GM19193 (cell line): Measurements from ENCODE around the gene GTF2F2.

Experiments used
- POLR2A ChIP-seq: IDR thresholded peaks from 4 replicates; pipeline ENCODE4 v1.6.1; 2011; ENCODE audit not compliant: insufficient read depth, insufficient read length; ENCODE audit errors: extremely low read depth

GTF2F2 gene

DNA sequence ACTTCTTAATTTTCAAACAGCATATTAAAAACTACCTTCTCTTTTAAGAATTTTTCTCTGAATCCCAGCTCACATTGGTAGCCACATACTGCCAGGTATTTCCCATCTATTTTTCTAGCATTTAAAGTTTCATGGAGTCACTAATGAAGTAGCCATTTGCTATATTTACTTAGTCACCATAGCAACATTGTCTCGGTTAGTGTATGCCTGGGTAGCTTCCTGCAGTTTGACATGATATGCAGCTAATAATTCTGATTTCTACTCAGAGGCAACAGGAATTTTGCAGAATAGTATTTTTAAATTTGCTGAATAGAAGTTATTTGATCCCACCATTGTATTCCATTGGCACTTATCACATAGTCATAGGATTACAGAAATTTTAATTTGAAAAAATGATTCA lies 111.4 kb downstream of the GTF2F2 start:
- TF ChIP-seq POLR2A: no peak

DNA sequence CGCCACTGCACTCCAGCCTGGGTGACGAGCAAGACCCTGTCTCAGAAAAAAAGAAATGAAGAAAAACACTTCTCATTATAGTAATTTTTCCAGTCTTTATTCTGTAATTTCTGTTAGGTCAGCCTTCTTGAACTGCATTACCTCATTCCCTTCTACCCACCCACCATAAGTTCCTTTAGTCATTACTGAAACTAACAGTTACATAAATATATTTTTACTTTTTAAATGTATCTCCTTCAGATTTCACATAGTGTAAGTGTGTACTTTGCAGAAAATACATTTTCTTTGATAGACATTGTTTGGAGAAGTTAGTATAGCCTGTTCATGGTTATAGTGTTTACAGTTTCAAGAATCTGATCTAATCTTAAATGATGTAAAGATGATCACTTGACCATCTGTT lies 112.3 kb downstream of the GTF2F2 start:
- no peak for TF ChIP-seq POLR2A

DNA sequence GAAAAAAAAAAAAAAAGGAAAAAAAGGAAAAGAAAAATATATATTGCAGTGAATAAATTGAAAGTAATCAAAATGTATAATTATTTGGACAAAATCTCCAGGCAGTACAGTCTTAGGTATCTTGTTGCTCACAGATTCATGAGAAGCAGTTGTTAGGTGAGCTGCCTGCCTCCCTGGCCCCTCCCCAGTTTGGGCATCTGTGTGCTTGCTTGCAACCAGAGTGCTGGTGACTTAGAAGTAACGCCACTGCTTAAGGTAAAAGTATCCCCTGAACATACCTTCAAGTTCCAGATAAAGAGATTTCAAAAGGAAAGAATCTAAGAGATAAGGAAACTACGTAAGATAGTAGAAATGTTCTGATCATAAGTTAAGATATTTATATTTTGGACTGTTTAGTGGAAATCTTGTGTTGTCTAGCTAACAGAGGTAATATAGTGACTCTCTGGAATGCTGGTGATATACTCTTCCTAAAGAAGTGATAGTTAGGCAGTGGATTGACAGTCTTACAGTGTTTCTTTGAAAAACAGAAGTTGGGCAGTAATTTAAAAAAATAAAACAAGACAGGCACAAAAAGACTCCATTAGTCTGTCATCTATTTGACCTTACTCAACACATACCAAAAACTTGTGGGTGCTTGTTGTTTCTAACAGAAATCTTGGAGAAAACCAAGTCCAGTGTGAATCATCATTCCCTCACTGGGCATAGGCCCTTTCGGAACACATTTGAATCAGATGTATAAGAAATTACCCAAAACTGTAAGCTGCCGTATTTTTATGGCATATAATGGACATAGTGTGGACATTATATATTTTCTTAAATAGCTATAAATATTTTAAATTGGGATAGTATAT lies 118.9 kb downstream of the GTF2F2 start:
- TF ChIP-seq POLR2A: no peak

DNA sequence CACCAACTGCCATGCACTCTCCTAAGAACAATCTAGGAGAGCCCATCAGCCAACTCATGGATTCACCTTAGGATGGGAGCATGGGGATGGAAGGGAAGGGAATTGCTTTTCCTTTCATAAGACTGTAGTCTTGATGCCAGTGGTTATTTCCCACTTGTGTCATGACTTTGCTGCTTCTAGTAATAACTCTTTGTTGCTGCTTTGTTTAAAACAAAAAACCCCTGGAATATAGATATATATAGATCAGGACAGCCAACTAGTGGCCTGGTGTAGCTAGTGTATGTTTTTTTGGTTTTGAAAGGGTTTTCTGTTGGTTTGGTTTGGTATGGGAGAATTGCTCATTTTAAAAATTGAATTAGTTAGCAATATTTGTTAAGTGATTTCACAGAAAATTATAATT lies 119.8 kb downstream of the GTF2F2 start:
- TF ChIP-seq POLR2A: no peak

DNA sequence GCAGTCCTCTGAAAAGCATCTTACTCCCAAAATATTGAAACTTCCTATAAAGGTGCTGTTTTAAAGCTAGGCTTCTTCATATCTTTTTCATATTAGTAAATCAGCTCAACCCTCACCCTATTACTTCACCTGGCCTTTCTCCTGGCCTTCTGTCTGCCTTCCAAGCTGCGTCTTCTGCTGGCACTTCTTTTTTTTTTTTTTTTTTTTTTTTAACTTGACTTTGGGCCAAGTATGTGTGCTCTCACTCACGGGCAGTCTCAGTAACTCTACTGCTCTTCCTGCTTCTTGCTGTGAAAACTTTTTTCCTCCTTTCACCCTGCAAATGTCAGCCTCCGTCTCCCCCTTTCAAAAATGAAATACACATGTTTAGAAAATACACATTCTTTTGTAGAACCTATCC lies 121.8 kb downstream of the GTF2F2 start:
- TF ChIP-seq POLR2A: no peak

DNA sequence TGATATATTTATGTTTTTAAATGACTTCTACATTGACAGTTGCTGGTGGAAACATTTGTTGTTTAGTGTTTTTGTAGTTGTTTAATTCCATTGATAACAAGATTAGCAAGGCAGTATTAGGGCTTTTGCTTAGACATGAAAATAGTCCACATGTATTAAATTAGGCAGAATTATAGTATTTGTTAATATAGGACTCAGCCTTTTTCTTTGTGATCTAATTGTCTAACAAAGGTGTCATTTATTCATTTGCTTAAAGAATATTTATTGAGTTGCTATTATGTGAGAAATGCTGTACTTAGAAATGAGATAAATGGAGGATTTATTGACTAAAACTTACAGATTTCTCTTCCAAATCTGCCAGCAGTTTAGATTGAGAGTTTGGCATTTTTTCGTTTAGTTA lies 122.2 kb downstream of the GTF2F2 start:
- no peak for TF ChIP-seq POLR2A

DNA sequence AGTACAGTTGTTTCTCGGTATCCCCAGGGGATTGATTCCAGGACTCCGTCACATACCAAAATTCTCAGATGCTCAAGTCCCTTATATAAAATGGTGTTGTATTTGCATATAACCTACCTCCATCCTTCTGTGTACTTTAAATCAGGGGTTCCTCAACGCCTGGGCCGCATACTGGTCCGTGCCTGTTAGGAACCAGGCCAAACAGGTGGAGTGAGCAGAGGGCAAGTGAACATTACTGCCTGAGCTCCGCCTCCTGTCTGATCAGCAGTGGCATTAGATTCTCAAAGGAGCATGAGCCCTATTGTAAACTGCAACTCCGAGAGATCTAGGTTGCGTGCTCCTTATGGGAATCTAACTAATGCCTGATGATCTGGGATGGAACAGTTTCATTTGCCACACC lies 122.8 kb downstream of the GTF2F2 start:
- no peak for TF ChIP-seq POLR2A

DNA sequence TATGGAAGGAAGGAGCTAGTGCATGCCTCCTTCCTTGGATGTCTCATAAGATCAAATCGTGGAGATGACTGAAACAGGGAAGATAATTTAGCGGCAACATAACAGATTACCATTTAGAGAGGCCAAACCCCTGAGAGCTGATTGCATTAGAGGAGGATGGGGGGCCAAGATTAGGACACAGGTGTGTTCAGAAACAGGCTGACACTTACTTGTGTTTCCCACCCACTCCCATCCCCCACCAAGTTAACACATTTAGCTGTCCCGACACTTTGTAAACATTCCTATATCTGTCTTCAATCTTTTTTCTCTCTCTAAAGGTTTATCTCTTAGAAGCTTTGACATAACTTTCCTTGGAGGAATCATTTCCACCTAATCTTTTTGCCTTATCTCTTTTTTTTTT lies 129.4 kb downstream of the GTF2F2 start:
- TF ChIP-seq POLR2A: no peak

DNA sequence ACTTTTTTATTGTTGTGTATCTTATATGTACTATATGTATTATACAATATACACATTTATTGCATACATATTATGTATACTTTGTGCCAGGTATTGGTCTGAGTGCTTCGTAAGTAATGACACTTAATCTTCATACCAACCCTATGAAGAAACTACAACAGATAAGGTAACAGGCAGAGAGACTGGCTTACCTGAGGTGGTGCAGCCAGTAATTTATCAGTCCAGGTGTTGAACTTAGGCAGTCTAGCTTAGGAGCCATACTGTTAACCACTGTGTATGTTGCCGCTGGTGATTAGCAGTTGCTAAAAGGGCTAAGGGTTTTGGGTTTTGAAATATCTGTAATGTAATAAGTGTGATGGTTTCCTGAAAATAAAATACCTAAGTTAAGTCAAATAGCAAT lies 134.1 kb downstream of the GTF2F2 start:
- no peak for TF ChIP-seq POLR2A

DNA sequence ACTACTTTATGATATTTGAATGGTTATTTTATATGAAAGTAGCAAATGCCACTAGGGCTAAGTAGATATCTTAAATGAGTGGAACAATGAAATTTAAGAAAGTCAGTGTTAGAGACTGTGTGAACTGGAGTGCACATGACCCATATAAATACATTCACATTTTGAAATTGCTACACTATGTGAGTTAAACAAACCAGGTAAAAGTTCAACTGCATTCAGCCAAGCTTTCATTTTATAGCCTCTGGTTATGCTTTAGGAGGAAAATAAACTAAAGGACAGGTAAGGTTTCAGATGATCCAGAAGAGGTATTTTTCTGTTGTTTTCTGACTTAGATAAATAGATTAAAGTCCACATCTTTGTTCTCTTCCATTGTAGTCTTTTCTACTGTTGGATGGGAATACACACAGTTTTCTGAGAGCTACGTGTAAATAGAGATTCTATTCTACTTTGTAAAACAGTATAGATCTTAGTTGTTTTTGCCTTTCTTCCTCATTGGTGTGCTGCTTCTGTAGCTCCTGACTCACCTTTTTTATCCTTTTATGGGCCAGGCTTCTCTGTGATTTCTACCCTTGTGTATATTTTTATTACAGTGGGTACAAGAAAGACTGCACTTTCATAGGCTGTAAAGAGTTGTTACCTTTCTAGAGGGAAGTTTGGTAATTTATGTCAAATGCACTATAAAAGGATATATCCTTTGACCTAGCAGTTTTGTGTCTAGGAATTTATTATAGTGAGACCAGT lies 135.1 kb downstream of the GTF2F2 start:
- no peak for TF ChIP-seq POLR2A

DNA sequence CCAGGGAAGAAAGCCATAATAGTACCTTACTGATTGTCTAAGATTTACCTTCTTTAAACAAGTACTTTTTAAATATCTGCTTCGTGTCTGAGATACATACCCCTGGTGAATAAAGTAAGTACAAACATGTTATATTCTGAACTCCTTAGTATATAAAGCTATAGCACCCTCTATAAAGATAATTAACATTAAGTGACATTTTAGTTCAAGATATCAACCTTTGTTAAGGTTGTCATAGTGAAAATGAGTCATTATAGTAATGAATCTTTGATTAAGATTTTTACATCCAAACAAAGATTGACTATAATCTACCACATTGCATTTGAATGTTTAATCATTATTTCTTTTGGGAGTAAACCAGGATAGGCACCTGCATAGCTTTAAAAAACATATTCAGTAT lies 135.9 kb downstream of the GTF2F2 start:
- no peak for TF ChIP-seq POLR2A

DNA sequence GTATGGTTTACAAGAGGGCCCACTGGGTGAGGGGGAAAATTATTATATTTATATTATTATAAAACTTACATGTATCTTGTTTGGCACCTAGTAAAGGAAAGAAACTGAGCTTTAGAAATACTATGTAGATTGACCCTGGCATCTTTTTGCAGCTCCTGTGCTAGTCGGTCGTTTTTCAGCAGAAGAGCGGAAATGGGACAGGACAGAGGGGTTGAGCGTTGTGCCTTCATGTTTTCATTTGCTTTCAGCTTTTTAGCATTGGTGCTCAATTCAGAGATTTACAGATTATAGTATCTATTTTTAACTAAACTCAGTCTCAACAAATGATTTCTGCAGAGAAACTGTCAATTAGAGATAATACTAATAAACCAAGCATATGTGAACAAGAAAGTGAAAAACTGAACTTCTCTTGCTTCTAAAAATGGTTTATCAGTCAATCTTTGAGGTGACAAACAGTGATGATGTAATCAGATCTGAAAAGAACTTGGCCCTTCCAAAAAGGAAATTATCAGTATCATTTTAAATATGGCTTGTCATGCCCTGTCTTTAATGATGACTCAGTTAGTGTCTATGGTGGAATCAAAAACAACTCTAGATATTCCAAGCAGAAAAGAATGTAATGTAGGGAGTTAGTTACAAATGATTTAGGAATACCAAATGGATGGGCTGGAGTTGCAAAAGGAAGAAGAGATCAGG lies 137.5 kb downstream of the GTF2F2 start:
- no peak for TF ChIP-seq POLR2A

DNA sequence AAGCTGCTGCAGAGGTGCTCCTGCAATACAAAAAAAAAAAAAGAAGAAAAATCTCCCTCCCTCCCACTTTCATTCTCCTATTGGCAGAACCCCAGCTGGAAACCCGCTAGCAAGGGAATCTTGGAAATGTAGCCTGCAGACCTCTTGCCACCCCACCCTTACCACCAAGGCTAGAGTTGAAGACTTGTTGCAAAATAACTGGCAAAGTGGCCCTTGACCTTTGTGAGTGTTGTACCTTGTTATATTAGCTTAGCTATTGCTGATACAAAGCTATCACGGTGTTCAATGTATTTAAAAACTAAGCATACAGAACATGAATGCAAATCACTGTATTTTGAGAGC lies 138.0 kb downstream of the GTF2F2 start:
- TF ChIP-seq POLR2A: no peak

DNA sequence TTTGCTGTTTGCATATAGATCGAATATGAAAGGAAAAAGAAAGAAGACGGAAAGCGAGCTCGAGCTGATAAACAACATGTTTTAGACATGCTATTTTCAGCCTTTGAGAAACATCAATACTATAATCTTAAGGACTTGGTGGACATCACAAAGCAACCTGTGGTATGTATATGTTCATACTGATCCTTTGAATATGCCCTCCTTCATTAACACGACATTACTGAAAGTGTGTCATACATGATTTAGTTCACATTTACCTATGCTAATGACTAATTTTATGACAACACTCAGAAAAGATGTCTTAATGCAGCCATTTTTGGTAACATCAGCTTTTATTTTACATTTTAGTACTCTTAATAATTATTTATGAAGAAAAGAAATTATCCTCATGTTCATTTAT lies 146.9 kb downstream of the GTF2F2 start:
- TF ChIP-seq POLR2A: no peak

DNA sequence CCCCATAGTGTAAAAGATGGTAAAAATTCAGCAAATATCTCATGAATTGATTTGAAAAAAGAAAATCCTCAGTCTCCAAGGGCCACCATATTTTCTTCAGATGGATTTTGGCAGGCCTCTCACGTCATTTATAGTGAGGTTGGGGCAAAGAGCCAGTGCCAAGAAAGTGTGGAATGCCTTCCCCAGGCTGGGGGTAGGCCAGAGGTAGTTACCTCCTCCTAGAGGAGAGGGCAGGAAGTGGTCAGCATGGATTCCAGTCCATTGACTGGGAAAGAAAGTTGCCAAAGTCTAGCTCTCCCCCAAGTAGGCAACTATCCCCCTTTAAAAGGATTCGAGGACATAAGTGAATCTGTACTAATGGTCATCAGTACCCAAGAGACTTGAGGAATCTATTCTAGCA lies 148.9 kb downstream of the GTF2F2 start:
- no peak for TF ChIP-seq POLR2A

DNA sequence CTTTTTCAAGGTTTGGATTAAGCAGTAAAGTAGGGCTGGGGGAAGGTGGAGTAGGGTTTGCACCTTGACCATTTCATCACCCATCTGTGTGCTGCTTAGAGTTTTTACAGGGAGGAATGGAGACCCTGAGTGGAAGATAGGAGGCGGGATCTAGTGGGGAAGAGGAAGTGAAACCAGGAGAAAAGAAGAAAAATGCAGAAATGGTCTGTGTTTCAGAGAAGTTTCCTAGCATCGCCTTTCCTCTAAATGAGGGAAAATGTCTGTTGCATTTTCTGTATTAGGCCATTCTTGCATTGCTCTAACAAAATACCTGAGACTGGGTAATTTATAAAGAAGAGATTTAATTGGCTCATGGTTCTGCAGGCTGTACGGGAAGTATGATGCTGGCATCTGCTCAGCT lies 156.6 kb downstream of the GTF2F2 start:
- no peak for TF ChIP-seq POLR2A
